ENCODE data around the gene CNOT9.
A peak's percentile ranks its signal among the peaks of the same experiment; 100 is the strongest.

Gene CNOT9

GRCh38 chr2:218638372-218638771 is 69.7 kb downstream of the CNOT9 start:
- intact Hi-C loops (cut with DNase I): no loop called here
- DNase-seq: no peak

- DNase-seq: no peak
- intact Hi-C loops (cut with DNase I): no loop called here
These were observed 73.5 kb downstream of the CNOT9 start for GRCh38 chr2:218642121-218642656.

DNA sequence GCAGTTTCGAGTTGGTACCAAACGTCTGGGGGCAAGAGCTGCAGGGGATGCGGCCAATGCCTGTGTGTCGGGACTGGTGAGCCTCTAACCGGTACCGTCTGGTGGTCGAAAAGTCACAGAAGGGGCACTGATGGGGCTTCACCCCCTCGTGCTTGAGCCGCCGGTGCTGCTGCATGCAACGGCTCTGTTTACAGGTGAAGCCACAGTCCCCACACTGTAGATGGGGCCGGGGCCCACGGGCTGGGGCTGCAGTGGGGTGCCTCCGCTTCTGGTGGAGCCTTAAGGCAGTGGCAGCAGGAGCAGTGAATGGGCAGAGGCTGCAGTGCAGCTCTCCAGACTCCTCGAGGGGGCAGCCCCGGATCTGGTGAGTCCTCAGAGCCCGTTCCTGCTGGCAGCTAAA is 74.1 kb downstream of the CNOT9 start:
- intact Hi-C loops (cut with DNase I): no loop called here
- DNase-seq: no peak

GRCh38 chr2:218643751-218644310 is 75.2 kb downstream of the CNOT9 start:
- DNase-seq: no peak
- intact Hi-C loops (cut with DNase I): no loop called here

GRCh38 chr2:218644721-218645120 is 76.1 kb downstream of the CNOT9 start:
- DNase-seq: peak in 23 of 42 donors; percentile 4 to 59 (median 20)
- intact Hi-C loops (cut with DNase I): no loop called here

- DNase-seq: no peak
- intact Hi-C loops (cut with DNase I): no loop called here
These were observed 76.5 kb downstream of the CNOT9 start for GRCh38 chr2:218645126-218645525.

All from head of caudate nucleus (tissue), 42 donors.